Dendritic cell treated with granulocyte-macrophage colony-stimulating factor and Interleukin-4, amounts not matched to agents 40 ng/mL and 50 ng/mL, for 4 days (primary cell): Measurements from ENCODE around the gene FMO1.
"Not testable (repeated sequence)": the region's sequence is repeated elsewhere in the genome, so short reads cannot be mapped to it uniquely, and the experiment has no call there.

Experiments
- H3K27ac Mint-ChIP-seq: one replicate; pipeline ENCODE4 v1.8.0; 2022; ENCODE audit warnings: mild to moderate bottlenecking, mixed read lengths
- H3K27me3 Mint-ChIP-seq: one replicate; pipeline ENCODE4 v1.8.0; 2022; ENCODE audit warnings: mild to moderate bottlenecking, mixed read lengths
- H3K36me3 Mint-ChIP-seq: one replicate; pipeline ENCODE4 v1.8.0; 2022; ENCODE audit warnings: low read depth, mixed read lengths
- H3K4me1 Mint-ChIP-seq: one replicate; pipeline ENCODE4 v1.8.0; 2022; ENCODE audit warnings: low read depth, mixed read lengths
- H3K4me3 Mint-ChIP-seq: one replicate; pipeline ENCODE4 v1.8.0; 2022; ENCODE audit warnings: mild to moderate bottlenecking, moderate library complexity, mixed read lengths
- H3K9me3 Mint-ChIP-seq: one replicate; pipeline ENCODE4 v1.8.0; 2022; ENCODE audit warnings: mixed read lengths
- intact Hi-C: fragments of 100-400 bp; cut with micrococcal nuclease; formaldehyde crosslinking; loops from one replicate; pipeline ENCODE4 v1.15.0; 2022

FMO1 gene

DNA sequence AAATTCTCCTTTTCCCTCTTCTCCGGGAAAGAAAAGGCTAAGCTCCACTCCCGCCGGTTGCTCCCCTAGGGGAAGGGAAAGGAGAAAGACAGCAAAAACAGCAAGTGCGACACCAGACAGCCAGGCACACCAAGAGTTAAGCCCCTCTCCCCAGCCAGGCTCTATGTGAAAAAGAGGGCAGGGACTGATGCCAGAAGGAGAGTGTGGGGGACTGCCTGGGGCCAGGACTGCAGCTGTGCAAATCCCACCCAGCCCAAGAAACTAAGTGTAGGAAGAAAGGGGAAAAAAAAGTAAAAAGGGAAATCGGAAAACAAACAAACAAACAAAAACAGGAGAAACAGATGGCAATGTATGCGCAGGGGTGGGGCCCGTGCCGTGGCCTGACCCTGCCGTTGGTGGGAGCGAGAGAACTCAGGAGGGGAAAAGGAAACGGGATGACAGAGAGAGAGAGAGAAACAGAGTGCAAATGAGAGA is 27.7 kb upstream of the FMO1 start:
- intact Hi-C loops: no loop called here

DNA sequence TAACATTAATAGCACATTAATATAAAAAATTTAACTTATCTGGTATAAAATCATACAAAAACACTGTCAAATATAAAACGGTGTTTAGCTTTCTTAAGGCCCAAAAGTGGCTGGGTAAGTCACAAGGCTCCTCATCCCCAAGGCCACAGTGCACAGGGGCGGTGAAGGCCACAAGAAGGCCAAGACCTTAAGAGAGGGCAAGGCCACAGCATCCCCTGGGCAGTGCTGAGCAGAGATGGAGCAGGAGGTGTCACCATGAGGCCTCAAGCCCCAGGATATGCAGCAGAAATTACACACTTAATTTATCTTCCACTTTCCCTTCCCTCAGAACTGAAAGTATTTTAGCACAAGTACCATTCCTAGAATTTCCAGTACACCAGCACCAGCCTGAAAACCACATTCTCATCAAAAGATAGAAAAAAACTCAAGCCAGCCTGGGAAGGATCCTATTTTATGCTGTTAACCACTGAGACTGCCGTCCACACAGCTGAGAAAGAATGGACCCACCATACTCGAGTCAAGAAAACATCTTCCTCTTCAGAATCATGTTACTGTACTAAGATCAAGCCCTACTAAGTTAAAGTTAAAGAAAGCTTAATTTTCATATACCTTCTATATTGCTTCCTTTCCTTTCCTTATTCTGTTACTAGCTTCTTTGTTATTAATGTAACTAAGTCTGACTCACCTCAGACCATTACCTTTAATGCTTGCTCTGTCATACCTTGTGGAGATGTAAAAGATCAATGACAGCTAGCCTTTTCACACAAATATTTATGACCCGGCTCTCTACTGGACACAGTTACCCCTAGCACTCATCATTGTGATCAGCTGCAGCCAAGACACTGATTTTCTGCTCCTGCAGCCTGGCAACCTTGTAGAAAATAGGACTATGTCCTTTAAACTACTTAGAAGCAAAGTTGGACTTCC is 26.4 kb upstream of the FMO1 start:
- intact Hi-C loops: no loop called here
- Mint-ChIP-seq H3K4me1 (peaks cover 36% of the 10 kb centered on the region), H3K27ac (peak overlapping the region; percentile 24), H3K4me3 (no peak overlapping the region), H3K36me3 (no peaks in the 10 kb centered on the region), H3K9me3 (no peaks in the 10 kb centered on the region), H3K27me3 (peaks cover 4% of the 10 kb centered on the region)

More for the DNA sequence above, 27.7 kb upstream of the FMO1 start:
- Mint-ChIP-seq H3K36me3 (no peaks in the 10 kb centered on the region), H3K27me3 (peaks cover 4% of the 10 kb centered on the region), H3K9me3 (no peaks in the 10 kb centered on the region), H3K27ac (no peak overlapping the region), H3K4me1 (peaks cover 36% of the 10 kb centered on the region), H3K4me3 (no peak overlapping the region)

DNA sequence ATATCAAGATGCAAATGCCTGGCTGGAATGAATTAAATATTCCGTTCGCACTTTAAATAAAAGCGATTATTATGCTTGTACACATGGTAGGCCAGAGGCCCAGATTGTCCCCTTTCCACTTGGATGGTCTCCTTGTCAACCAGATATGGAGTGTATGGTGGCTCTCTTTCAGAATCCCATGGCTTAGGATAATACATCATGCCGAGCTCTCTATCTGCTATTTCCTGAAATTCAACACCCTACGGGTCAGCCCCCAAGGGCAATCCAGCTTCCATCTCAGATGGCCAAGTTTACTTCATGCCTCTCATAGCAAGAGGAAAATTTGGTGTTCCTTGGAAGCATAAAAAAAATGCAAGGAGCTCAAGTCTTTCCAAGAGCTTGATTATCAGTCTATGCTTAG is 25.4 kb upstream of the FMO1 start:
- no peak overlapping the region for H3K4me3 Mint-ChIP-seq
- peaks cover 36% of the 10 kb centered on the region for H3K4me1 Mint-ChIP-seq
- no peak overlapping the region for H3K27ac Mint-ChIP-seq
- peaks cover 4% of the 10 kb centered on the region for H3K27me3 Mint-ChIP-seq
- intact Hi-C loops: no loop called here
- no peaks in the 10 kb centered on the region for H3K9me3 Mint-ChIP-seq
- no peaks in the 10 kb centered on the region for H3K36me3 Mint-ChIP-seq

DNA sequence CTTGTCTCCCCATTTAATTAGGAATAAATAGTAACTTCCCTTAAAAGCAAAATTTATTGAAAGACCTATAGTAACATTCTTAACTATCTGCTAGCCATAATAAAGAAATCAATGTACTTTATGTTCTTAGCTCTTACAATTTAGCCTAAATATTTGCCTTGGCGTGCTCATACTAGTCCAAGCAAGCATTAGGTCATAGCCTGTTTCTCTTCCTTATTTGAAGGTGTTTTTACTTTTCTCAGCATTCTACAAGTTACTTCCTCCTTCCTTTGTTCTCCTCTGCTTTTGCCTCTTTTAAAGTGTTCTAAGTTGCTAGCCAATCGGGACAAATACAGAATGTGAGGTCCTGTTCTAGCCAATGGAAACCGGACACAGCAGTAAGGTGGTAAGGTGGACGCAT is 24.0 kb upstream of the FMO1 start:
- H3K27ac Mint-ChIP-seq, H3K4me3 Mint-ChIP-seq, H3K27me3 Mint-ChIP-seq, H3K9me3 Mint-ChIP-seq, intact Hi-C loops, H3K36me3 Mint-ChIP-seq: not testable (repeated sequence)
- H3K4me1 Mint-ChIP-seq: peaks cover 29% of the 10 kb centered on the region

DNA sequence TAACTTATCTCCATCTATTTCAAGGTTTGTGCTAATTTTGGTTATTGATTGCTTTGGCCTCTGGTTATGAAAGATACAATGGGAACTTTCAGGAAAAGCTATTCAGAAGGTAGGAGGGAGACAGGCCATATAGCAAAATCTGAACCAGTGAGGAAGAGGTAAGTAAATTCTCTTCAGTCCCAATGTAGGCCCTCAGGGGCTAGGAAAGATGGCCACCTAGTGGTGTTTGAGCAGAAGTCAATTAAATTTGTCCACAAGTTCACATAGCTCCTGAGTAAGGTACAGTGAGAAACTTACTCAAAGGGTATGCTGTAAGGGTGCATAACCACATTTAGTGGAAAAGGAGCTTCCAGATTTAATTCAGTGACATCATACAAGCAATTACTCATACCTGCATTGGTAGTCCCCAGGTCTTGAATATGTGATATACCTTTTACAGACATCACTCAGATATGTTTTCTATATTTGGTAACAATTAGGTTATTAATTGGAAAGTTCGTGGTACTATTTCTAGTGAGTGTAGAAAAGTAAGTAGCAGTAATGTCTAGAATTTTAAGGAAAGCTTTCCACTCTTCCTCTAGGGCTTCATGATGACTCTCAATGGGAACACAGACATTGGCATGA is 21.4 kb upstream of the FMO1 start:
- H3K36me3 Mint-ChIP-seq: no peaks in the 10 kb centered on the region
- H3K4me3 Mint-ChIP-seq: no peak overlapping the region
- H3K9me3 Mint-ChIP-seq: no peaks in the 10 kb centered on the region
- no peaks in the 10 kb centered on the region for H3K27me3 Mint-ChIP-seq
- no peak overlapping the region for H3K27ac Mint-ChIP-seq
- peaks cover 13% of the 10 kb centered on the region for H3K4me1 Mint-ChIP-seq
- intact Hi-C loops: loop anchor here (1.0 to 5.0 kb wide), 3 partner anchors 146 to 540 kb away; no protein-coding TSS in a partner anchor

DNA sequence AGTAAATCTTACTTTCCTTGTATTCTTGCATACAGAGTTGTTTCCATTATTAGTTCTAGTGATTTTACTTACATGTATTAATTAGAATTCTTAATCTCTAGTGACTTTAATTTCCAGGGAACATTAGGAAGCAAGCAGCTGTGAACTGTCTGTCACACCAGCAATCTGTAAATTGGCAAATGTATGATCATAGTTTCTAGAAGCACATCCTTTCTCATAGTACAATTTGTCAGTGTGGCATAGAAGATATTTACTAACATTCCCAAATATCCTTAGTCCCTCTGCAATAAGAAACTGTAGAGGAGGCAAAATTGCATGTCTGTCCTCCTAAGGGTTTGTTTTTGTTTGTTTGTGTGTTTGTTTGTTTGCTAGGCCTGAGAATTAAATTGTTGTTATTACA is 17.0 kb upstream of the FMO1 start:
- Mint-ChIP-seq H3K27me3 (no peaks in the 10 kb centered on the region), H3K27ac (no peak overlapping the region), H3K9me3 (peaks cover 7% of the 10 kb centered on the region), H3K4me3 (no peak overlapping the region), H3K36me3 (no peaks in the 10 kb centered on the region), H3K4me1 (no peaks in the 10 kb centered on the region)
- intact Hi-C loops: no loop called here

DNA sequence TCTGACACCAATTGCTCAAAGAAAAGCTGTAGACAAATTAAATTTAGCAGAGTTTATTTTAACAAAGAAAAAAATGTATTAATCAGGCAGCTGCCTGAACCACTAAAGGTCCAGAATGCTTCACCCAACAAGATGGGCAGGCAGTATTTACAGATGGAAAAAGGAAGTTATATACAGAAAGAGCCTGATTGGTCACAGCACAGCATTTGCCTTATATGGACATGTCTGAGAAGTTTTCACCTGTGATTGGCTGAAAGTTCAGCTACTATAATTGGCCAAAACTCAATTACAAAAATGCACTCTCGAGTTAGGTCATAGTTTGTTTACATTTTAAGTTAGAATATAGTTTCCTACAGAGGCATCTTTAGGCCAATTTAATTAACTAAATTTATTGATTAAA is 15.1 kb upstream of the FMO1 start:
- no peaks in the 10 kb centered on the region for H3K36me3 Mint-ChIP-seq
- no peaks in the 10 kb centered on the region for H3K4me1 Mint-ChIP-seq

DNA sequence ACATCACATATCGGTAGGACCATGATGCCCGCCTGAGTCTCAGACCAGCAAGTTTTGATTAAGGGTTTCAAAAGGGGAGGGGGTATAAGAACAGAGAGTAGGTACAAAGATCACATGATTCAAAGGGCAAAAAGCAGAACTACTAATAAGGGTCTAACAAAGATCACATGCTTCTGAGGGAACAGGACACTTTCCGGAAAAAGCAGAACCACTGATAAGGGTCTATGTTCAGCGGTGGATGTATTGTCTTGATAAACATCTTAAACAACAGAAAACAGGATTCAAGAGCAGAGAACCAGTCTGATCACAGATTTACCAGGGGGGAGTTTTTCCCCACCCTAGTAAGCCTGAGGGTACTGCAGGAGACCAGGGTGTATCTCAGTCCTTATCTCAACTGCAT is 12.1 kb upstream of the FMO1 start:
- H3K27ac Mint-ChIP-seq, H3K4me1 Mint-ChIP-seq, intact Hi-C loops, H3K4me3 Mint-ChIP-seq, H3K27me3 Mint-ChIP-seq, H3K36me3 Mint-ChIP-seq: not testable (repeated sequence)
- H3K9me3 Mint-ChIP-seq: peaks cover 34% of the 10 kb centered on the region

More for the DNA sequence above, 15.1 kb upstream of the FMO1 start:
- H3K4me3 Mint-ChIP-seq: no peak overlapping the region
- H3K9me3 Mint-ChIP-seq: peaks cover 15% of the 10 kb centered on the region
- no peak overlapping the region for H3K27ac Mint-ChIP-seq
- H3K27me3 Mint-ChIP-seq: peaks cover under 1% of the 10 kb centered on the region
- intact Hi-C loops: no loop called here

DNA sequence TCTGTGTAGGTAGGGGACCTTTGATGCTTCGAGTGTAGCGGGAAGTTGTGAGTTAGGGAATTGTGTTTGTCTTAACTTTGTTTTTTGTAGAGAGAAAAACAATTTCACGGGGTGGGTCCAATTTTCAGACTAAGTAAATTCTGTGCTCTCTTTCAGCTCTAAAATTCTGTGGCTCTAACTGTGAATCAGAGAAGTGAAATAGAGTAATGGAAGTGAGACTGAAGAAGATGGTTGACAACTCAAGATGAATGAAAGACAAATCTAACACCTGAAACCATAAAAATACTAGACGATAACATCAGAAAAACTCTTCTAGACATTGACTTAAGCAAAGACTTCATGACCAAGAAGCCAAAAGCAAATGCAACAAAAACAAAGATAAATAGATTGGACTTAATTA is 4.4 kb upstream of the FMO1 start:
- H3K27ac Mint-ChIP-seq: no peak overlapping the region
- peaks cover 18% of the 10 kb centered on the region for H3K27me3 Mint-ChIP-seq
- intact Hi-C loops: loop anchor here (2.0 to 10.0 kb wide), 2 partner anchors 69 to 161 kb away; no protein-coding TSS in a partner anchor
- peaks cover 12% of the 10 kb centered on the region for H3K9me3 Mint-ChIP-seq
- H3K36me3 Mint-ChIP-seq: no peaks in the 10 kb centered on the region
- no peak overlapping the region for H3K4me3 Mint-ChIP-seq
- H3K4me1 Mint-ChIP-seq: no peaks in the 10 kb centered on the region

DNA sequence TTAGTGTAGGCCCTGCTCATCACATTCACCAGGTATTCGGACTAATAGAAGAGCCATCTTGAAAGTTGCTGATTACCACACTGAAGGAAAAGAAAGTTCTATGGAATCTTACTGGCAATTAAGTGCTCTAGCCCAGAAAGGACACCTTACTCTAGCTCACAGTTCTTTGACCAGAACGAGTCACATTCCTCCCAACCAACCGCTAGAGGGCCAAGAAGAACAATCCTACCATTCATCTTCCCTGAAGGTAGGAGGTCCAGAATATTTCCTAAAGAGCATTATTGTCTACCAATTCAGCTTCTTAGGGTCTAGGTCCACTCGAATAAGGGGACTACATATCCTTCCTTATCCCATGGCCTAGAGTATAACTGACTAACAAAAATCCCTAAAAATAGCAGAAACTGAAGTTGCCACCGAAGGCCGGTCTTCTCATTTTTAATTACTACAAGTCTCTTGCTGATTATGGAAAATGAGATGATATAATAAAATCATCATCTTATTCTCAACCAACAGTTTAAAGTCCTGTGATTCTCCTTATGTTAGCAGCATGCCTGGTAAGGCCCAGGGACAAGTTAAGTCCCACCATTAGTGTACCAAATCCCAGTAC is 2.7 kb upstream of the FMO1 start:
- H3K27ac Mint-ChIP-seq: no peak overlapping the region
- intact Hi-C loops: loop anchor here (2.0 to 10.0 kb wide), 2 partner anchors 67 to 159 kb away; no protein-coding TSS in a partner anchor
- no peaks in the 10 kb centered on the region for H3K9me3 Mint-ChIP-seq

DNA sequence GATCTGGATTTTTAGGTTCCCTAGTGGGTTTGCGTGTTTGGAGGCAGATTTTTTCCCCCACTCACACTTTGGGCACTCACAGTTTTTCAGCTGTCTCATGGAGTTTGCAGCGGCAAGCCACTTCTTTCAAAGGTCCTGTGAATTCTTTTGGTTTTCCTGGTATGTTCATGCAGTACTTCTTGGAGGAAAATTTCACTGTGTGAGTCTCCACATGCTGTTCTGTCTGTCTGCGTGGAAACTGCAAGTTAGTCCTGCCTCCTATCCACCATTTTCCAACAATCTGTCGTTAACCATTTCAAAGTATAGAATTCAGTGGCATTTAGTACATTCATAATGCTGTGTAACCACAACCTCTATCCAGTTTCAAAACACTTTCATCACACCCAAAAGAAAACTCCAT is 793 bp upstream of the FMO1 start:
- Mint-ChIP-seq H3K36me3 (no peaks in the 10 kb centered on the region), H3K9me3 (no peaks in the 10 kb centered on the region), H3K4me1 (peaks cover 6% of the 10 kb centered on the region), H3K27ac (no peak overlapping the region), H3K4me3 (no peak overlapping the region), H3K27me3 (peaks cover 28% of the 10 kb centered on the region)
- intact Hi-C loops: loop anchor here (10.0 kb wide), 1 partner anchor 157 kb away; no protein-coding TSS in a partner anchor

More for the DNA sequence above, 2.7 kb upstream of the FMO1 start:
- Mint-ChIP-seq H3K4me1 (no peaks in the 10 kb centered on the region), H3K4me3 (no peak overlapping the region), H3K36me3 (no peaks in the 10 kb centered on the region), H3K27me3 (peaks cover 15% of the 10 kb centered on the region)

DNA sequence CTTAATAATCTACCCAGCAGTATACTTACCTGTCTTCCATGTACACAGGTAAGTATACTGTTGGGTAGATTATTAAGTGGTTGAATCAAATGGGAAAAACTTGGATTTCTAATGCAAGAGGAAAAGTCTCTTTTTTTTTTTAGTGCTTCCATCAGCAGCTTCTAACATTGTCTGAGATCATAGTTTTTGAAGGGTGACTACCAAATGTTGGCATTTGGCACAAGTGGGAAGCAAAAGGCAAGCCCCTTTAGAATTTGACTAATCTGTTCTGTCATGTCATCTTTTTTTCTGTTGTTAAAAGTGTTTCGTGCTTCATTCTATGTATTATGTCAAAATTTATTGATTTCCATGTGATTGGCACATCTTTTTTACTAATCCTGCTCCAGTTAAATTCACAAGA is 547 bp downstream of the FMO1 start:
- Mint-ChIP-seq H3K27me3 (peaks cover 26% of the 10 kb centered on the region), H3K27ac (no peak overlapping the region), H3K4me1 (peaks cover 6% of the 10 kb centered on the region), H3K4me3 (no peak overlapping the region), H3K9me3 (no peaks in the 10 kb centered on the region), H3K36me3 (no peaks in the 10 kb centered on the region)
- intact Hi-C loops: loop anchor here (10.0 kb wide), 1 partner anchor 156 kb away; no protein-coding TSS in a partner anchor

DNA sequence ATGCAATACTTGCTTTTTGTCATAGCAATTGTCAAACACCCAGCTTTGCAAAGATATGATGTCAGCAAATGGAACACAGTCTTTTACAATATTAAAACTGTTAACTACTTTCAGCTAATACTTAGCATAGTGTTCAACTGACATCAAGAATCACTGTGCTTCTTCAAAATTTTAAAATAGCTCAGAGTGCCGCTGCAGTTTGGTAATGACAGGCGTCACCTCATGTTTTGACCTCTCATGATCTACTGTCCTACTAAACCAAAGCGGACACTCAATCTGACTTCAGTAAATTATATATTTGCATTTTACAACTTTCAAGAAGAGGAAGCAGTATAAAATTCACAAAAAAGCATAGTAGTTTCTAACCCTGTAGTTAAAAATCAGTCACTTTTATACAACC is 2.0 kb downstream of the FMO1 start:
- Mint-ChIP-seq H3K36me3 (no peaks in the 10 kb centered on the region), H3K4me3 (no peak overlapping the region), H3K9me3 (no peaks in the 10 kb centered on the region), H3K4me1 (peaks cover 6% of the 10 kb centered on the region), H3K27ac (no peak overlapping the region), H3K27me3 (peaks cover 26% of the 10 kb centered on the region)
- intact Hi-C loops: no loop called here
